ENCODE data around the gene RPL10. TPM values are rescaled to one million over a fixed set of nuclear protein-coding genes. Genes with fewer than 3 reads are reported as not detected.
A peak's percentile ranks its signal among the peaks of the same experiment; 100 is the strongest.

The RPL10 gene
- total RNA-seq, 1 experiment from 2014 or later: 2,110 TPM

- no peak overlapping the region for H3K4ac ChIP-seq (ENCODE audit: low read depth, low read length)
- no peak overlapping the region for H2BK15ac ChIP-seq (ENCODE audit: low read depth, low read length)
- H3K4me2 ChIP-seq (ENCODE audit: insufficient read depth, insufficient read length, low read length): no peak overlapping the region
- Mint-ChIP-seq H3K9me3 (peaks cover 48 to 70% of the 10 kb centered on the region in 2 experiments), H3K4me3 (peak overlapping the region in 1 of 2 experiments; percentile 31; a peak in 1 of 5 replicates), H3K4me1 (0 out of 4 replicates have a peak, but pooled peaks cover 0 to 5% of the 10 kb centered on the region in 2 experiments), H3K27me3 (ENCODE audit: low read depth) (peaks cover 5% of the 10 kb centered on the region), H3K36me3 (ENCODE audit: insufficient read depth in 1 of 3, low read depth in 3 of 3) (peaks cover 40 to 84% (median 80%) of the 10 kb centered on the region in 3 experiments), H3K27ac (peak overlapping the region in 1 of 3 experiments; percentile 57; a peak in 1 of 7 replicates)
- peaks cover 5% of the 10 kb centered on the region; the same call in 1 of the 2 replicates for H3K79me2 ChIP-seq (ENCODE audit: insufficient read depth, low read length)
- H4K8ac ChIP-seq (replicated peaks; ENCODE audit: insufficient read length, low read depth, low read length): no peak overlapping the region
- no peak overlapping the region for H3K18ac ChIP-seq (ENCODE audit: insufficient read length, low read depth, low read length)
- no peak overlapping the region for H2BK120ac ChIP-seq (ENCODE audit: low read depth, low read length, poor library complexity, severe bottlenecking)
- no peaks in the 10 kb centered on the region for H3K79me1 ChIP-seq (ENCODE audit: insufficient read depth, low read depth, low read length, poor library complexity, severe bottlenecking)
- no peak overlapping the region for H3T11ph ChIP-seq (ENCODE audit: low read length)
- no peak overlapping the region for H2AK5ac ChIP-seq (ENCODE audit: insufficient read length, low read length)
- no peaks in the 10 kb centered on the region for H4K20me1 ChIP-seq (ENCODE audit: control insufficient read depth, insufficient read depth, insufficient read length)
- H3K27ac ChIP-seq (ENCODE audit: insufficient read length, low read depth, low read length): no peak overlapping the region
- H2BK5ac ChIP-seq (ENCODE audit: insufficient read length, low read length): no peak overlapping the region
- TF ChIP-seq, protein P1, sequence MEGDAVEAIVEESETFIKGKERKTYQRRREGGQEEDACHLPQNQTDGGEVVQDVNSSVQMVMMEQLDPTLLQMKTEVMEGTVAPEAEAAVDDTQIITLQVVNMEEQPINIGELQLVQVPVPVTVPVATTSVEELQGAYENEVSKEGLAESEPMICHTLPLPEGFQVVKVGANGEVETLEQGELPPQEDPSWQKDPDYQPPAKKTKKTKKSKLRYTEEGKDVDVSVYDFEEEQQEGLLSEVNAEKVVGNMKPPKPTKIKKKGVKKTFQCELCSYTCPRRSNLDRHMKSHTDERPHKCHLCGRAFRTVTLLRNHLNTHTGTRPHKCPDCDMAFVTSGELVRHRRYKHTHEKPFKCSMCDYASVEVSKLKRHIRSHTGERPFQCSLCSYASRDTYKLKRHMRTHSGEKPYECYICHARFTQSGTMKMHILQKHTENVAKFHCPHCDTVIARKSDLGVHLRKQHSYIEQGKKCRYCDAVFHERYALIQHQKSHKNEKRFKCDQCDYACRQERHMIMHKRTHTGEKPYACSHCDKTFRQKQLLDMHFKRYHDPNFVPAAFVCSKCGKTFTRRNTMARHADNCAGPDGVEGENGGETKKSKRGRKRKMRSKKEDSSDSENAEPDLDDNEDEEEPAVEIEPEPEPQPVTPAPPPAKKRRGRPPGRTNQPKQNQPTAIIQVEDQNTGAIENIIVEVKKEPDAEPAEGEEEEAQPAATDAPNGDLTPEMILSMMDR (conservative IDR thresholded peaks at IDR 0.05): no peak
- H2BK12ac ChIP-seq (ENCODE audit: insufficient read length, low read depth, low read length): no peak overlapping the region
- no peak overlapping the region for H3K9ac ChIP-seq (ENCODE audit: extremely low read depth, insufficient read length, low read length)
- H3K9me3 ChIP-seq (ENCODE audit: control insufficient read depth, low read depth, low read length): peaks cover 12% of the 10 kb centered on the region
- H2AFZ ChIP-seq (ENCODE audit: low read length): no peak overlapping the region
- no peak overlapping the region for H3K23ac ChIP-seq (ENCODE audit: insufficient read length, low read depth, low read length)
- no peak overlapping the region for H3K56ac ChIP-seq (ENCODE audit: insufficient read length, low read depth, low read length)
- peaks cover 3% of the 10 kb centered on the region for H3K23me2 ChIP-seq (ENCODE audit: insufficient read length, low read depth, low read length, poor library complexity, severe bottlenecking)
- no peaks in the 10 kb centered on the region for H3K27me3 ChIP-seq (ENCODE audit: insufficient read depth, low read length)
- no CpG with 5 or more reads among the region's 20 CpGs for WGBS (ENCODE audit: extremely low coverage, insufficient read length, low lambda C conversion rate)
- no peak overlapping the region for H4K91ac ChIP-seq (ENCODE audit: insufficient read length, low read depth, low read length)
- H3K14ac ChIP-seq (ENCODE audit: insufficient read depth, low read length): no peak overlapping the region
- no peaks in the 10 kb centered on the region for H3K4me1 ChIP-seq (ENCODE audit: insufficient read depth, low read length)
- no peak overlapping the region for H2BK20ac ChIP-seq (ENCODE audit: low read depth, low read length, poor library complexity, severe bottlenecking)
- DNase-seq: no peak
- H4K5ac ChIP-seq (ENCODE audit: insufficient read length, low read depth, low read length): no peak overlapping the region
Observed at GRCh38 chrX:154363706-154364439, 34.3 kb upstream of the RPL10 start.
